Measurements from ENCODE around the gene FXYD1.

The FXYD1 gene

DNA sequence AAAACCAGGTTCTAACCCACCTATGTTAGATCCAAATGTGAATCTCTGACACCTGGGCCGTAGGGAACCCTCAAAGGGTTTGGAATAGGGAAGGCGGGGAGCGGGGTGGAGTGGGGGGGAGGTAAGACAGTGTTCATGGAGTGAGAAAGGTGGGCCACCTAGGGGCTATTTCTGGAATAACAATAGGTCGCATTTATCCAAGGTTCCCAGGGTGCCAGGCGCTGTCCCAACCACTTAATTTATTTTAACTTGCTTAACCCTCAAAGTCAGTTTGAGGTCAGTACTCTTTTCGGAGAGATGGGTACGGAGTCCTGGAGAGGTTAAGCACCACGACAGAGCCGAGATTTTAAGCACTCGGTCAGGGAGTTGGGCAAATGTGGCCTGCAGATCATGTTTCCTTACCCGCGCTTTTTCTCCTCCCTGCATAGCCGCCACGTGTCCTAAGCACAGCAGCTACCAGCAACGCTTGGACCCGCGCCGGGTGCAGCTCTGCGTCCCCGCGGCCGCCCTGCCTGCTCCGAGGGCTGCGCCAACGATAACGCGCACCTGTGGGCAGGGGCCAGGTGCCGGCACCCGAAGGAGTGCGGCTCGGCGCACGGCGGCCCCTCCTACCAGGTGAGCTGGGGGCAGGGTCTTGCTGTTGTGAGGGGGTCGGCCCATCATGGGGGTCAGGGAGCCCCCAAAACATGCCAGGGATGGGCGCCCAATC is 48.0 kb upstream of the FXYD1 start:
- Histone ChIP-seq H3K27me3 (ENCODE audit: insufficient read depth, low read length, poor library complexity) (no peaks in the 10 kb centered on the region), H3K4me3 (ENCODE audit: low read depth in 1 of 2, low read length in 2 of 2) (no peak overlapping the region), H3K4me2 (ENCODE audit: insufficient read depth, low read length) (no peak overlapping the region), H4K20me1 (ENCODE audit: insufficient read depth, low read length) (no peaks in the 10 kb centered on the region), H3K27ac (ENCODE audit: low read length) (no peak overlapping the region), H3K4me1 (ENCODE audit: insufficient read depth, low read length) (no peaks in the 10 kb centered on the region), H3K79me2 (ENCODE audit: insufficient read depth, low read length) (no peaks in the 10 kb centered on the region), H3K9ac (ENCODE audit: low read depth, low read length) (no peak overlapping the region), H3K9me3 (ENCODE audit: insufficient read depth, low read length, severe bottlenecking) (no peaks in the 10 kb centered on the region), H2AFZ (ENCODE audit: low read depth, low read length) (no peak overlapping the region), H3K36me3 (ENCODE audit: insufficient read depth, low read length) (no peaks in the 10 kb centered on the region)
- TF ChIP-seq EZH2 (IDR thresholded peaks at IDR 0.05; ENCODE audit: borderline replicate concordance, low read depth, low read length, severe bottlenecking) (no peak), CTCF (IDR thresholded peaks at IDR 0.05; ENCODE audit: borderline replicate concordance, extremely low read depth, low read length, poor library complexity, severe bottlenecking) (peak; percentile 57)
- DNase-seq (peak; percentile 38), ATAC-seq (ENCODE audit: insufficient read depth, low read depth) (peak; percentile 69; the same call in 2 of the 3 replicates)

DNA sequence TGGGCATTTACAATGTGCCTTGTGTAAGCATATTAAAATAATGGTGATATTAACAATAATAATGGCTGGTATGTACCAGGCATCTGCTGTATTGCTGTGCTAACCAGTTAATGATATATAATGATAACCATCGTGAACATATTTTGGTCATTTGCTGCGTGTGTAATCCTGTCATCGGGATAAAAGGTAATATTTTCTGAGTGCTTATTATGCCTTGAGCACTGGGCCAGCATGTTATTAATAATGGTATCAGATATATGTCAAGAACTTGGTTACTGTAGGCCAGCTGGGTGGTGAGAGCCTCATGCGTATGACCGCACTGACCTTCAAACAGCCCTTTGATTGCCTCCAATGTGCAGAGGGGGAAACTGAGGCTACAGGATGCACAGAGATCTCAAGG is 45.2 kb upstream of the FXYD1 start:
- no peak overlapping the region for H3K9ac ChIP-seq (ENCODE audit: low read depth, low read length)
- no peak overlapping the region for H3K4me3 ChIP-seq (ENCODE audit: low read depth in 1 of 2, low read length in 2 of 2)
- H2AFZ ChIP-seq (ENCODE audit: low read depth, low read length), result no peak overlapping the region
- H3K4me2 ChIP-seq (ENCODE audit: insufficient read depth, low read length), result no peak overlapping the region
- H3K9me3 ChIP-seq (ENCODE audit: insufficient read depth, low read length, severe bottlenecking), result no peaks in the 10 kb centered on the region
- ATAC-seq (ENCODE audit: insufficient read depth, low read depth) (no peak), DNase-seq (no peak)
- no peaks in the 10 kb centered on the region for H3K27me3 ChIP-seq (ENCODE audit: insufficient read depth, low read length, poor library complexity)
- H3K79me2 ChIP-seq (ENCODE audit: insufficient read depth, low read length), result no peaks in the 10 kb centered on the region
- no peak overlapping the region for H3K27ac ChIP-seq (ENCODE audit: low read length)
- H3K36me3 ChIP-seq (ENCODE audit: insufficient read depth, low read length), result no peaks in the 10 kb centered on the region
- H3K4me1 ChIP-seq (ENCODE audit: insufficient read depth, low read length), result no peaks in the 10 kb centered on the region
- H4K20me1 ChIP-seq (ENCODE audit: insufficient read depth, low read length), result no peaks in the 10 kb centered on the region
- TF ChIP-seq EZH2 (IDR thresholded peaks at IDR 0.05; ENCODE audit: borderline replicate concordance, low read depth, low read length, severe bottlenecking), result no peak
- TF ChIP-seq CTCF (IDR thresholded peaks at IDR 0.05; ENCODE audit: borderline replicate concordance, extremely low read depth, low read length, poor library complexity, severe bottlenecking), result no peak

DNA sequence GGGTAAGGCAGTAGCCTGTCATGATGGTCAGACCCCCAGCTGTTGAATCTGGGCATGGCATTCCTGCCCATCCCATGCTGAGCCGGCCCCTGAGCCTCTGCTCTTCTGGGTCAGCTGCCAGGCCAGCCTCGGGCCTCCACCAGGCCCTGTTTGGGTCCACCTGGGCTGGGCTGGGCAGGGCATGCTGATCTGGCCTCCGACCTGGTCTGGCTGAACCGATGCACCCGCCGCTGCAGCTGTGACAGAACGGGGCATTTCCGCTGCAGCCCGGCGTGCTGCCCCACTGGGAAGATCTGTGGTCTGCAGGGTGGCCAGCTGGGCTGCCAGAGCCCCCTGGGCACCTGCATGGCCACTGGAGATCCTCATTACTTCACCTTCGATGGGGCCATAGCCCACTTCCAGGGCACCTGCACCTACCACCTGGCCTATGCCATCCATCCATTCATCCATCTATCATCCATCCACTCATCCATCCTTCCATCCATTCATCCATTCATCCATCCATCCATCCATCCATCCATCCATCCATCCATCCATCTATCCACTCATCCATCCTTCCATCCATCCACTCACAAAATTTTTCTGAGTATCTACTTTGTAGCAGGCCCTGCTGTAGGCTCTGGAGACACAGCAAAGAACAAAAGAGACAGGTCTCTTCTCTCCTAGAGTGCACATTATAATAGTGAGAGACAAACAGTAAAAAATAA is 44.5 kb upstream of the FXYD1 start:
- no peaks in the 10 kb centered on the region for H4K20me1 ChIP-seq (ENCODE audit: insufficient read depth, low read length)
- H3K4me1 ChIP-seq (ENCODE audit: insufficient read depth, low read length), result no peaks in the 10 kb centered on the region
- no peak for TF ChIP-seq CTCF (IDR thresholded peaks at IDR 0.05; ENCODE audit: borderline replicate concordance, extremely low read depth, low read length, poor library complexity, severe bottlenecking)
- TF ChIP-seq EZH2 (IDR thresholded peaks at IDR 0.05; ENCODE audit: borderline replicate concordance, low read depth, low read length, severe bottlenecking), result no peak
- no peak overlapping the region for H3K9ac ChIP-seq (ENCODE audit: low read depth, low read length)
- ATAC-seq (ENCODE audit: insufficient read depth, low read depth) (no peak), DNase-seq (no peak)
- H3K9me3 ChIP-seq (ENCODE audit: insufficient read depth, low read length, severe bottlenecking), result no peaks in the 10 kb centered on the region
- no peaks in the 10 kb centered on the region for H3K27me3 ChIP-seq (ENCODE audit: insufficient read depth, low read length, poor library complexity)
- no peak overlapping the region for H3K4me3 ChIP-seq (ENCODE audit: low read depth in 1 of 2, low read length in 2 of 2)
- H3K79me2 ChIP-seq (ENCODE audit: insufficient read depth, low read length), result no peaks in the 10 kb centered on the region
- no peak overlapping the region for H3K27ac ChIP-seq (ENCODE audit: low read length)
- H2AFZ ChIP-seq (ENCODE audit: low read depth, low read length), result no peak overlapping the region
- H3K4me2 ChIP-seq (ENCODE audit: insufficient read depth, low read length), result no peak overlapping the region
- no peaks in the 10 kb centered on the region for H3K36me3 ChIP-seq (ENCODE audit: insufficient read depth, low read length)

Measured in DND-41 (cell line).